IPS-15b (cell line): ENCODE data around the gene TCF7L2.

Experiments used
- H3K27me3 ChIP-seq: one replicate; pipeline ENCODE4 v1.6.1; 2013; ENCODE audit warnings: low read length; ENCODE audit not compliant: control insufficient read depth, insufficient read depth
- H3K36me3 ChIP-seq: one replicate; pipeline ENCODE4 v1.6.1; 2013; ENCODE audit warnings: low read length; ENCODE audit not compliant: control insufficient read depth, insufficient read depth
- H3K4me1 ChIP-seq: one replicate; pipeline ENCODE4 v1.6.1; 2013; ENCODE audit warnings: mild to moderate bottlenecking, low read length; ENCODE audit not compliant: control insufficient read depth, insufficient read depth
- H3K4me3 ChIP-seq: one replicate; pipeline ENCODE4 v1.5.1; 2013; ENCODE audit warnings: low read depth, low read length
- H3K9ac ChIP-seq: one replicate; pipeline ENCODE4 v1.6.1; 2013; ENCODE audit warnings: low read depth, mild to moderate bottlenecking, low read length
- H3K9me3 ChIP-seq: one replicate; pipeline ENCODE4 v1.6.1; 2013; ENCODE audit warnings: mild to moderate bottlenecking, low read length; ENCODE audit not compliant: control insufficient read depth, insufficient read depth

The TCF7L2 gene

DNA sequence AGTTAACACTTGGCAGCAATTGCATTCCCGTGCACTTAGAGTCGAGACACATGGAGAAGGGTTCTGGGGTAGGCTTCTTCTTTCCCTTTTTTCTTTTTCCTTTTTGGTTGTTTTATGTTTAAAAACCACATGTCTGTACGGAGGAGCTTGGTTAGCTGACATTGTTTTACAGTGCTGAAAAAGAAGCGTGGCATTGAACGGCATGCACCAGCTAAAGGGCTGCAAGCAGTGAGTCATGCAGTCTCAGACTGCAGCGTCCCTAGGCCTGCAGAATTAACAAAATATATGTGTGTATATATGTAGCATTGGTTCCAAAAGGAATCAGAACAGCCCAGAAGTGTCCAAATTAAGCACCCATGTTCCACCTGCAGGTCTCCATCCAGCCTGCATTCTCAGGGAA lies 211.0 kb downstream of the TCF7L2 start:
- no peaks in the 10 kb centered on the region for H3K27me3 ChIP-seq
- peaks cover 28% of the 10 kb centered on the region for H3K36me3 ChIP-seq
- peaks cover 11% of the 10 kb centered on the region for H3K4me1 ChIP-seq
- H3K9me3 ChIP-seq = no peaks in the 10 kb centered on the region
- H3K4me3 ChIP-seq = no peak overlapping the region
- H3K9ac ChIP-seq = no peak overlapping the region

DNA sequence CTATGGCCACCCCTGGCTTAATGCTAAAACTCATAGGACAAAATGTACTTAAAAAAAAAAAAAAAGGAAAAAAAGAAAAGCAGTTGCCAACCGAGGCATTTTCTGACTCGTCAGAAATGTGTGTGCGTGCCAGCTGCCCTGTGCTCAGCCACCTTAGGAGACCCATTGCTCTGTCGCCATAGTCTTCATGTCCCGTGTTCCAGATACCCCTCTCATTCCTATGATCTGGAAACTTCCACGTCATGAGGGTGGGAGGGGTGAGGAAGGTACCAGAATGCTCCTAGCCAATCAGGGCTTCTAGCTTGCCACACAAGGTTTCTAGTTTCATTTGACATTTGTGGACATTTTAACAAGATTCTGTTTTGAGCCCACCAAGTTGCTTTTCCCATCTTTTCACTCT lies 212.9 kb downstream of the TCF7L2 start:
- H3K9ac ChIP-seq = no peak overlapping the region
- H3K27me3 ChIP-seq = no peaks in the 10 kb centered on the region
- peaks cover 25% of the 10 kb centered on the region for H3K4me1 ChIP-seq
- H3K4me3 ChIP-seq = no peak overlapping the region
- peaks cover 12% of the 10 kb centered on the region for H3K36me3 ChIP-seq
- H3K9me3 ChIP-seq = no peaks in the 10 kb centered on the region

DNA sequence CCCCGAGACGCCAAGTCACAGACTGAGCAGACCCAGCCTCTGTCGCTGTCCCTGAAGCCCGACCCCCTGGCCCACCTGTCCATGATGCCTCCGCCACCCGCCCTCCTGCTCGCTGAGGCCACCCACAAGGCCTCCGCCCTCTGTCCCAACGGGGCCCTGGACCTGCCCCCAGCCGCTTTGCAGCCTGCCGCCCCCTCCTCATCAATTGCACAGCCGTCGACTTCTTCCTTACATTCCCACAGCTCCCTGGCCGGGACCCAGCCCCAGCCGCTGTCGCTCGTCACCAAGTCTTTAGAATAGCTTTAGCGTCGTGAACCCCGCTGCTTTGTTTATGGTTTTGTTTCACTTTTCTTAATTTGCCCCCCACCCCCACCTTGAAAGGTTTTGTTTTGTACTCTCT lies 215.6 kb downstream of the TCF7L2 start:
- Histone ChIP-seq H3K9me3 (no peaks in the 10 kb centered on the region), H3K4me3 (no peak overlapping the region), H3K27me3 (no peaks in the 10 kb centered on the region), H3K36me3 (peaks cover 10% of the 10 kb centered on the region), H3K9ac (no peak overlapping the region), H3K4me1 (peaks cover 30% of the 10 kb centered on the region)

GRCh38 chr10:113167702-113168101 lies 217.7 kb downstream of the TCF7L2 start:
- H3K4me1 ChIP-seq = peaks cover 28% of the 10 kb centered on the region
- no peak overlapping the region for H3K9ac ChIP-seq
- no peaks in the 10 kb centered on the region for H3K27me3 ChIP-seq
- no peaks in the 10 kb centered on the region for H3K9me3 ChIP-seq
- no peak overlapping the region for H3K4me3 ChIP-seq
- H3K36me3 ChIP-seq = no peaks in the 10 kb centered on the region

- no peak overlapping the region for H3K9ac ChIP-seq
- peaks cover 28% of the 10 kb centered on the region for H3K4me1 ChIP-seq
- no peaks in the 10 kb centered on the region for H3K9me3 ChIP-seq
- no peaks in the 10 kb centered on the region for H3K27me3 ChIP-seq
- H3K36me3 ChIP-seq = no peaks in the 10 kb centered on the region
- no peak overlapping the region for H3K4me3 ChIP-seq
These were observed 218.5 kb downstream of the TCF7L2 start for GRCh38 chr10:113168584-113168983.

- Histone ChIP-seq H3K36me3 (no peaks in the 10 kb centered on the region), H3K9me3 (no peaks in the 10 kb centered on the region), H3K4me1 (peaks cover 28% of the 10 kb centered on the region), H3K9ac (no peak overlapping the region), H3K4me3 (no peak overlapping the region), H3K27me3 (no peaks in the 10 kb centered on the region)
These were observed 219.1 kb downstream of the TCF7L2 start for GRCh38 chr10:113169111-113169510.

DNA sequence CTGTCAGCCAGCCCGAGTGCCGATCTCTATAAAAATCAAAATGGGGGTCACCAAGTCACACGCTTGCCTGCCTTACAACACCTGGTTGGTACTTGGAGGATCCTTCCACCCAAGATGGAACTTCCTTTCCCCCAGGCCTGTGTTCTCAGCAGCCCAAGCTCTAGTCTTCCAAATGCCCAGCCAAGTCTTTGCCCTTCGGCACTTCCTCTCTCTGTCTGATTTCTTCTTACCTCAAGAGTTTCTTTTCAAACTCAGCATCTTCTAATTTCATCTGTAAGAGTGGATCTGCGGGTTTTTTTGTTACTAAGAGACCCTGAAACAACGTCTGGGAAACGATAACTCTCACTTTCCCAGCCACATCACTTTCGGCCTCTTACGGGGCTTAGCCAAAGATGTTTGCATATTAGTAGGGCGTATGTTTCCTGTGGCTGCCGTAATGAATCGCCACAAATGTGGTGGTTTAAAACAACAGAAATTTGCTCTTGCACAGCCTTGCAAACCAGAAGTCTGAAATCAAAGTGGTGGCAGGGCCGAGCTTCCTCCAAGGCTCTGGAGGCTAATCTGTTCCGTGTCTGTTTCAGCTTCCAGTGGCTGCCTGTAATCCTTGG lies 219.9 kb downstream of the TCF7L2 start:
- Histone ChIP-seq H3K9me3 (no peaks in the 10 kb centered on the region), H3K9ac (no peak overlapping the region), H3K36me3 (no peaks in the 10 kb centered on the region), H3K4me1 (peaks cover 26% of the 10 kb centered on the region), H3K4me3 (no peak overlapping the region), H3K27me3 (no peaks in the 10 kb centered on the region)

GRCh38 chr10:113171662-113172061 lies 221.6 kb downstream of the TCF7L2 start:
- Histone ChIP-seq H3K27me3 (no peaks in the 10 kb centered on the region), H3K9ac (no peak overlapping the region), H3K36me3 (no peaks in the 10 kb centered on the region), H3K4me3 (no peak overlapping the region), H3K9me3 (no peaks in the 10 kb centered on the region), H3K4me1 (peaks cover 18% of the 10 kb centered on the region)

- no peak overlapping the region for H3K9ac ChIP-seq
- no peak overlapping the region for H3K4me3 ChIP-seq
- no peaks in the 10 kb centered on the region for H3K36me3 ChIP-seq
- H3K27me3 ChIP-seq = no peaks in the 10 kb centered on the region
- no peaks in the 10 kb centered on the region for H3K4me1 ChIP-seq
- no peaks in the 10 kb centered on the region for H3K9me3 ChIP-seq
These were observed 225.1 kb downstream of the TCF7L2 start for GRCh38 chr10:113175176-113175575.

DNA sequence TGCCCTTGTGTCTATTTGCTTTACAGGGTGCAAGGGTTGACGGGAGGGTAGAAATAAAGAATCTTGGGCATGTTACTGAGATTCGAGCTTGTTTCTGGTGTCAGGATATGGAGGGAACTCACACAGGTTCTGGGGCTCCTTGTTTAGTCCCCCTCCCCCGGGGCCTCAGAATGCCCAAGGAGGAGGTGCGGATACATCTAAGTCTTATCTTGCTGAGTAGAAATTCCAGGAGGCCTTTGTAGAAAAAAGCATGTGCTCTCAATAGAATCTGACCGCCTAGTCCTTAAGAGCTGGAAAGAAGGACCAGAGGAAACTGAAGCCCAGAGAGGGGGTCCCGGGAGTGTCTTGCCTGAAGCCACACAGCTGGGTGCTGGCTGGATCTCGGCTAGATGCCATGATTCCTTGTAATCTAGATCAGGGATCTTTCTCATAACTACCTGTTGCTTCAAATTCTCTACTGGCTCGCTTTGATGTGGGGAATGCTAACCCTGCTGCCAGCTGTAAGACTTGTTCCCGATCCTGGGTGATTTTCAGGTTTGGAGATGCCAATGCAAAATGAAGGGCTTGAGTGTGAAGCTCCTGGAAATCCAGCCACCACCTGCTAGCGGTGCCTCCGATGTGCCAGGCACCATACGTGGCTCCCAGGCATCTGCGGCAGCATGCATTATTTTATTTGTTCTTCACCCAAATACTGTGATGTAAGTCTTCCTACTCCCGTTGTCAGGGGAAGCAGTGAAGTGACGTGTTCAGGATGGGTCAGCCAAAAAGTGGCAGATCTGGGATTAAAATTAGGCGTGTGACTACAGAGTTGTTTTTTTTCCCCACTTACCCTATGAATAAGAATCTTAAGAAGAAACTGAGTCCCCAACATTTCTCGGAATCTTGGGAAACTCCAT lies 226.0 kb downstream of the TCF7L2 start:
- Histone ChIP-seq H3K4me3 (no peak overlapping the region), H3K36me3 (no peaks in the 10 kb centered on the region), H3K27me3 (no peaks in the 10 kb centered on the region), H3K4me1 (no peaks in the 10 kb centered on the region), H3K9ac (no peak overlapping the region), H3K9me3 (no peaks in the 10 kb centered on the region)

DNA sequence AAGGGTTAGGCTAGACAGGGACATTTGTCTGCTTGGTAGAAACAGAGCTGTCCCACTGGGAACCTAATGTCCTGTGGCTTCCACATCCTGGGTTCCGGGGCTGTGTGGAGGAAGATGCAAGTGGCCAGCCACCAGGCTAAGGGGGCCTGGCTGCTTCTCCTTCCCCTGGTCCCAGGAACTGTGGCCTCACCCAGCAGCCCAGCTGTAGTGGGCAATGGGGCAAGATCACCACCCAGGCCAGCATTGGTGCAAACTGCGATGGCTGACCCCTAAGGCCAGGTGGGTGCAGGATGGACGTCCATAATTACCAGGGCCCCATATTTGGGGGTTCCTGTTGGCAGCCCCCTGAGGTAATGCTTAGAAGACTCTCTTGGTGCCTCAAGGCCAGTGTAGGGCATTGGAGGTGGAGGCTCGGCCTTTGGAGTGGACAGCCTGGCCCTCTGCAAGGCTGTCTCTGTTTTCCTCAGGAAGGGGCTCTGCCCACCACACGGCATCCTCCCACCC lies 226.7 kb downstream of the TCF7L2 start:
- Histone ChIP-seq H3K4me3 (no peak overlapping the region), H3K9me3 (no peaks in the 10 kb centered on the region), H3K36me3 (no peaks in the 10 kb centered on the region), H3K4me1 (no peaks in the 10 kb centered on the region), H3K27me3 (no peaks in the 10 kb centered on the region), H3K9ac (no peak overlapping the region)
